NCI-H1436 treated with DMSO at 0.1 percent for 48 hours (cell line): ENCODE results near the gene LSAMP.
A peak's percentile ranks its signal among the peaks of the same experiment; 100 is the strongest.
"Not testable (repeated sequence)": the region's sequence is repeated elsewhere in the genome, so short reads cannot be mapped to it uniquely, and the experiment has no call there.

Source experiments
- DNase-seq: peaks from one replicate; lab custom pipeline; 2025; lab: John Stamatoyannopoulos, UW

The LSAMP gene

DNA sequence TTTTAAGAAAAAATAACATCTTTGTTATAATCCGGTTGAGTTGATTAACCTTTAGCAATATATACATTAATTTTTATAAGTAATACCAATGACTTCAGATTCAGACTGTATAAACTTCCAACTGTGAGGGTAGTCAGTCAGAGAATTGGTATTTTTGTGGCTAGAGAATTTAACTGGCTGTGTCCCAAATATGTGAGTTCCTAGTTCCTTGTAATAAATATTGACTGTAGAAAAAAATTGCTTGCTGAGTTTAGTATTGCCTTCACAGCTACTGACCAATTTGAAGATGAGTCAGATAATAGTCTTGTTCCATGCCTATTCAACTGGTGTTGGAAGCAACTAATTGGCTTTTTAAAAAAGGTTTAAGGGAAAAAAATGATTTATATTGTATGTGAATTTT is 611.2 kb downstream of the LSAMP start:
- no peak for DNase-seq

DNA sequence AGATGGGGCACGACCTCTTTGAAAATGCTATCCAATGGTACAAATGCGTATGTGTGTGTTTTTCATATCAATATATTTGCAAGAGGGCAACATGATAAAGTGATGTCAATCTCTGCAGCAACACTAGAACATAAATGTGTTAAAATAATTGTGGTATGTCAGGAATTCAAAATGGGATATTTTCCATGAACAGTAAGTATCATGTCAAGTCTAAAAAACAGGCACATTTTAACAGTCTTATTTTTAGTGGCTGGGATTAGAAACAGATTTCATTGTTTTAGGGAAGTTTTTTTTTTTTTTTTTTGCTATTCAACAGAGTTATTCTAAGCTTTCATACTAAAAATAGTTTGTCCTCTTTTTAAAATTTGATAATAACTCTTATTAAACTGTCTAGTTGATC is 612.2 kb downstream of the LSAMP start:
- DNase-seq, result no peak

DNA sequence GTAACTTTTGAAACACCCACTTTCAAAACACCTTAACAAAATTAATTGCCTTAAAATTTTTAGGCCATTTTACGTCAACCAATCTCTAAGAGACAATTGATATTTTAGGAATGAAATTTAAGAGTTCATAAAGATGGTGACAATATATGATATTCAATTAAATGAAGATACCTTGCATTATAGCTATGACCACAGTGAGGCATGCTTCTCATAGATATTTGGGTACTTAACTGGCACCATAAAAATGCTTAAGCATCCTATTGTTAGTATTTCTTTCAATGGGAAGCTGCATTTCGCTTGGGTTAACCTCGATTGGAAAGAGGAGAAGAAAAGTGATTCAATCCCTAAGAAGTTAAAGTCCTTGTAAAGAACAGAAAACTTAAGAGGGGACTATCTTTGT is 613.0 kb downstream of the LSAMP start:
- DNase-seq, result no peak

DNA sequence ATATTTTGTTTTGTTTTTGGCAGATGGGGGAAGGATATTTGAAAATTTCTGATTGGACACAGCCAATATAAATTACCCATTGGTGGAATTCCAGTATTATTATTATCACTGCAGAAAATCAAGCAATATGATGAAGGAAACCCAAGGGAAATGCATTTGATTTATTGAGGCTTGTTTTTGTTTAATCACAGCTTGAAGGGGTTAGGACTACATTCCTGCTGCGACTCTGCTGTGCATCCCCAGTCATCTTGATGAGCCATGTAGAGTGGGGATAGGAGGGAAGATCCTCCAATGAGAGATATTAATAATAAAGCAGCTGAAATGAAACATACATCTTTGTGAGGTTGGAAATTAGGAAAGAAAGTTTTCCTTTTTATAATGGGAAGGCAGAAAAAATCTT is 613.4 kb downstream of the LSAMP start:
- DNase-seq, result no peak

DNA sequence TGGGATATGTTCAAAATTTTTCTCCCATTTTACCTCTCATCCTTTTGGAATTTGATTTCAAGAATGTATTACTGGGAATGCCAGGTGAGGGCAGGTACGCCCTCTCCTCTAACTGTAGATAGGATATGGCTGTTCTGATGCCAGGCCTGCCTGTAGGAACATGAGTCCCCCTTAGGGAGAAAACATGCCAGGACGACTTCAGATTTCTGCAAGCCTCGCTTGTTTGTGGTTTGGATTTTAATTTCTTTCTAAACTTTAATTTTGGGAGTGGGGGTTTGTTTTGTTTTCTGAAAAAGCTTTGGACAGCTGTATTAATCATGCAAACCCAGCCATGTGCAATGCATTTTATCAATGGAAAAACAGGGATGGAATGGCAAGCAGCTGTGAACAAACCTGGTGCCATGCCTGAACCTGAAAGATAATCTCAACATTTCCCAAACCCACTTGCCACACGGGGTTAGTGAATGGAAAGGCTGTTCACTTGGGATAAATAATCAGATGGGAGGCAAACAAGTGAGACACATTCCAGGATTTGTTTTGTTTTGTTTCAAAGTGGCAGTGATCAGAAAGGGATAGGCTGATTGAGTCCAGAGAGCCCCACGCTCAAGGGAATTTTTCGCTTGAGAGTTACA is 614.4 kb downstream of the LSAMP start:
- no peak for DNase-seq

DNA sequence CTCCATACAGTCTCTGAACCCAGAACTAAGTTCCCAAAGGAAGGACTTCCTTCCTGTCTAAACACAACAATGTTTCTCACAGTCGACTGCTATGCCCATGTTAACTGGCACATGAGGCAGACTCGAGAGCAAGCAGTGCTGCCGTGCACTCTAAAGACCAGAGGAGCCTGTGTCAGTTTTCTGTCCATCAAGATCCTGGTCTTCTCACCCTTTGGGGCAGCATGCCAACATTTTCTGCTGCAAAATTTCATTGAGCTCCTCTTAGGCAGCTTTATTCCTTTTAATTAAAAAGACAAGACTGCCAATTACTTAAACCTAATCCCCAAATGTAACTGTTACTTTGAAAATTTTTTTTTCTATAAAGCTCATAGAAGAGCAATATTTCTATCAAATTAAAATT is 616.9 kb downstream of the LSAMP start:
- DNase-seq, result no peak

DNA sequence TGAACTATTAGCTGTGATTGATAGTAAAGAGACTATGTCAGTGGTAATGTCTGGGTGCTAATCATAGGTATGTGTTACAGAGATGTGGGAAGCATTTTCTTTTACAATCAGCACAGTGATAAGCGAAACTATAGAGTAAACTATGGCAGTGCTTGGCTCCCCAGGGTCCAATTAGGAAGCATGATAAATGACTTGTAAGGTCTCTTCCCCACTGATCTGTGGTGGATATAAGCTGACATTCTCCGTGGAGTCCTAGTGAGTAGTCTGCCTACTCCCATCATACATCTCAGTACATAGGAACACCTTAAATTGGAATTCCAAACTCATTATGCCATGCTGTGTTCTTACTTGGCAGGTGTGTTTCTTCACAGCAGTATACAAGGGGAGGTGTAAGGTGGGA is 617.8 kb downstream of the LSAMP start:
- no peak for DNase-seq

DNA sequence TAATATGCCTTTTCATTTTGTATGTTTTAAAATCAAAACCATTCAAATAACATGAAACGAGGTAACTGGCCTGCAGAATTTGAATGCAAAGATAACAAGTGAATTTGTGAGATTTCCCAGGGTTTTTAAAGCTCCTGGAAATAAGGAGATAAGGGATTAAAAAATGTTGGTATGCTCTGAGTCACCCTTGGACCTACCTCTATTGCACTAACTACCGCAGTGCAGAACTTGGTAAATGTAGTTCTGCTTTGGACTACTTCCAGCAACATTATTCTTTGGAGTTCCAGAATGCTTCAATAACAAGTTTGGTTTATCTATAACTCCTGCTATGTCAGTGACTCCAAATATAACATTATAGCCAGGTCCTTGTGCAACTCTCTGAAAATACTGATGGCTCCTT is 620.2 kb downstream of the LSAMP start:
- DNase-seq, result no peak

DNA sequence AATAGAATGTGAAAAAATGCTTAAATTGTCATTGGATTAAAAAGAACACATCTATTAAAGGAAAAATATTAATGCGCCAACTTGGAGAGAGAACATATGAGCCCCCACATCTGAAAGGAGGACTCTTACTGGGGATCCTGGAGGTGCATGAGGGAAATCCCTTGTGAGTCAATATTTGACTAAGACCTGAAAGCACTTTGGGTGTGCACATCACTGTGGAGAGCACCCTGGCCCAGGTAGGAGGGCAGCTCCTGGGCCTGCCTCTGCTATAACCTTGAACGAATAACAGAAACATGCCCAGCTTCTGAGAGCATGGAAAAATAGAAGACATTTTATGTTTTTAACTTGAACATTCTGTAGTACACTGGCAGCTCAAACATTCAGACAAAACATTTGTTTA is 622.2 kb downstream of the LSAMP start:
- no peak for DNase-seq

DNA sequence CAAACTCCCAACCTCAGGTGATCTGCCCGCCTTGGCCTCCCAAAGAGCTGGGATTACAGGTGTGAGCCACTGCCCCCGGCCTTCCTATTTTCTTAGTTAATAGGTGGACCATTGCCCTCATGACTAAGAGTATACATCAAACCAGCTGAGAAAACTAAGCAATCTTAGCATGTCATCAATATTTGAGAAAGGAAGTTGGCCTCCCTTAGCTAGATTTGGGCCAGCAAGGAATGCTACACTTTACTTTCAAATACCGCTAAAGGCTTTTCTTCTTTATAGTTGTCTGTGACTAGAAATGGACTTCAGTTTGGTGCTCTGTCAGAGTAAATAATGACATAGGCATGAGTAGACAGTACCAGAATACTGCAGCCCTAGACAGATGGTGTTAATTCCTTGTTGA is 622.7 kb downstream of the LSAMP start:
- DNase-seq, result no peak

DNA sequence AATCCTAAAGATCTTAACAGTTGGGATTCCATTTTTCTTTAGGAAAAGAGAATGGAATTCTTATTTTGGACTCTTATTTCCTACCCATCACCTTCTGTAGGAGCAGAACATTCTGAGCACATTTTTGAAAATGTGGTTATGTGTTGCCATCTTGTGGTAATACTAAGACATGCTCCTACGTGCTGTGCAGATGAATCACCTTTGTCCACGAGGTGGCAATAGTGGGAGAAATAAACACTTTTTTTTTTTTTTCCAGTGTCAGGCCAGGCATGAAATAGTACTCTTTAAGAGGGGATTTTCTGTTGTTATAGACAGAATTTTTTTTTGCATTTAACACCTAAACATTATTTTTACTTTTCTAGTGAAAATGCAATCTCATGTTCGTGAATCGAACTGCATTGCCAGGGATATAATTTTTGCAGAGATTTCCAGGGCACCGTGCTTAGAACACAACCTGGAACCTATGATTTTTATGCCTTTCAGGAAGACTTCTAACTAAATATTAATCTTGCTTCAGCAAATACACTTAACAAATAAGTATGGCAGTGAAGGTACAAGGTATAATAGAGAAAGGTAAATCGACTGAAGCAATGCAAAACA is 625.4 kb downstream of the LSAMP start:
- DNase-seq, result peak; percentile 54

DNA sequence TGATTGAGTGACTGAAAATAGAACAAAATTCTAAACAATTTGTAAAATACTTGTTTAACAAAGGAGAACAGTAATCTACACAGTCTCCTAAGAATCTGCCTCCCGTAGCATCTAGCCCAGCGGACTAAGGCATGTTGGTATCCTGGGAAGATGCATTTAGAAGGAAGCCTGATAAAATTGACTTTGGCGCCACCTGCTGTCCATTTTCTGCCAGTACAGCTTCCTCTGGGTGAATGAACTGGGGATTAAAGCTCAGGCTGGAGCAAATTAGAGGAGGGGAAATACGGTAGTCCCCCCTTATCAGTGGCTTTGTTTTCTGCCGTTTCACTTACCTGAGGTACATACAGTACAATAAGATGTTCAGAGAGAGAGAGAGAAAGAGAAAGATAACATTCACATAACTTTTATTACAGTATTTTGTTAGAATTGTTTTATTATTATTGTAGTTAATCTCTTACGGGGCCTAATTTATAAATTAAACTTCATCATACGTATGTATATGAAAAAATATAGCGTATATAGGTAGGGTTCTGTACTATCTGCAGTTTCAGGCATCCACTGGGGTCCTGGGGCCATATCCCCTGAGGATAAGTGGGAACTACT is 630.4 kb downstream of the LSAMP start:
- DNase-seq, result no peak

DNA sequence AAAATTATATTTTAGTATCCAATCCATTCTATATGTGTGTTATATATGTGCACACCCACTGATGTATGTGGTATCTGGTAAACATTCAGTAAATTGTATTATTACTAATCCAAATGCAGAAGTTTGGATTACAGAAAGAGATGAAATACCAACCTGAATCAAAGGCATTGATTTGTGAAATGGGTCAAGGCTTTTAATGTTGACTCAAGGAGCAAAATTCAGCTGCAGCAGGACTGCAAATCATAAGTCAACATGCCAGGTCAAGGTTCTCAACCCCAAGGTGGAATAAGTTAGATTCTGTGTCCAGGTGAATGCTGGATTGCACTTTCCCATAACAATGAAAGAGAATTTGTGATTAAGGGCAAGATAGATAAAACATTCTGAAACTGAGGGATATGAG is 631.3 kb downstream of the LSAMP start:
- no peak for DNase-seq

DNA sequence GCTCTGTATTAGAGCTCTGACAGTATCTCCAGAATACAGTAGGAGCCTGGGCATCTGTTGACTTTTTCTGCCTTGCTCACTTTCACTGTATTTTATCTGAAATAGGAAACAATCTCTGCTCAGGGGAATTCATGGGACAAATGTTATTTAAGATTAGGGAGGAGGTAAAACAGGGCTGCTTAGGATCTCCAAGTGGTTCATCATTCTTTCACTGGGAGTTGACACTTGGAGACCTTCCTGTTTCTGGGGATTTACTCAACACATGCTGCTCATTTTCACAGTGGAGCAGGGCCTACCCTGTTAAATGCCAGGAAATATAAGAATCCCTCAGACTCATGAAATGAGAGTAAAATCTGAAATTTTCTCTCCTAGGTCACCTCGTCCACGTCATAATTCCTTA is 636.5 kb downstream of the LSAMP start:
- no peak for DNase-seq

DNA sequence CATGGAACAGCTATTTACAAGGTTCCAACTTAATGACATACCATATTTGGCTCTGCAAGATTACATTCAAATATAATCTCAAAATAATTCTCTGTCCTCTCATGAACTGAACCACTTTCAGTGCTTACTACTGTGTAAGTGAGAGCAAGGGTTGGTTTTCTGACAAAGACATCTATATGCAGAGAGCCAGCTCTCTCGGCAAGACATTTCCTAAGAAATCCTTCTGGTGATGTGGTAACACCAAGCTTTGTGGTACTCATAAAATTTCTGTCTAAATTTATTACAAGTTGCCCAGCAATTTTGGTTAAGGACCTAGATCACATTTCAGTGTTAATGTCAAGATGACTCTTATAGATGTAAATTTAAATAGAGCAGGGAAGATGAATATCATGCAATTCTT is 637.0 kb downstream of the LSAMP start:
- DNase-seq, result no peak

DNA sequence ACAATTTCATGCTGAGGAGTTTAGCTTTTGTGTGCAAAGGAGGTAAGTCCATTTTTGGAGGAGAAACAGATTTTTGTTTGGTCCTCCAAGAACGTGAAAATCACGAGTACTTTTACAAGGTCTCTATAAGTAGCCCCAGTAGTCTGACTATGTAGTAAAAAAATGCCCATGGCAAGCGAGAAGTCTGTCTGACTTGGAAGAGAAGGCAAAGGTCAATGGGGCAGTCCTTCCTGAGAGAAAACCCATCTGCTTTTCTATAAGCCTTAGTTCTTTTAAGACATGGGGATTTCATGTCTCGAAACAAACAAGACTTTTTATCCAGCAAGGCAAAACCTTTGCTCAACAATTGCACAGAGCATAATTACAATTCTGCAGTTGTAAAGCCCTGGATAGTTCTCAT is 638.8 kb downstream of the LSAMP start:
- no peak for DNase-seq

DNA sequence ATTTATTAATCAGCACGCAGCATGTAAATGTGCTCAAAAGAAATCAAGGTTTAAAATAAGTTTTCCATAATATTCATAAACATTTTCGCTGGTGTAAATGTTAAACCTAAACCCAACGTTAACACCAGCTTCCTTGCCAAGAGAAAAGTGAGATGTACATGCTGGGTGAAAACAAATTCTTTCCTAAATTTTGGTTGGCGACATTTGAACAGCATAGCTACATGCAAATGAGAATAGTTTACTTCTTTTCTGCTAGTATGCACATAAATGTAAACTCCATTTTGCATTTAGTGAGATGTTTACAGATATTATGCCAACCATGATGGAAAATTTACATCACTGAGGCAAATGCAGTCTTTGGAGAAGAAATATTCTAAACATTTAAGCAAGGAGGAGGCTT is 639.8 kb downstream of the LSAMP start:
- DNase-seq, result no peak

DNA sequence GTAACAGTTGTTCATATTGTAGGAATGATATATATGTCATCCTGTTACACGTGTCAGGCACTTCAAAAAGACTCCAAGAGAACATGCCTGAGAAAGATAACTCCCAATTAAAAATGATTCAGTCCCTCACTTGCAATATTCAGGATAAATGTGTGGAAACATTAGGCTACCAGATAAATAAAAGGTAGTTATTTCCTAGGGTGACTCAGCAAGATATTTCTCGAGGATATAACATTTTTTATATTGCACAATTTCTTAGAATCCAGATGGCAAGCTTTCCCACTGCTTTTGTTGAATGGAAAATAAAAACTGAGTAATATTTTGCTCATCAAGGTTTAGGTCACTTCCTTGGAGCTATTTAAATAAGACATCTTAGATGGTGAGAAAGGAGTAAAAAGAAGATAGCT is 640.6 kb downstream of the LSAMP start:
- no peak for DNase-seq

DNA sequence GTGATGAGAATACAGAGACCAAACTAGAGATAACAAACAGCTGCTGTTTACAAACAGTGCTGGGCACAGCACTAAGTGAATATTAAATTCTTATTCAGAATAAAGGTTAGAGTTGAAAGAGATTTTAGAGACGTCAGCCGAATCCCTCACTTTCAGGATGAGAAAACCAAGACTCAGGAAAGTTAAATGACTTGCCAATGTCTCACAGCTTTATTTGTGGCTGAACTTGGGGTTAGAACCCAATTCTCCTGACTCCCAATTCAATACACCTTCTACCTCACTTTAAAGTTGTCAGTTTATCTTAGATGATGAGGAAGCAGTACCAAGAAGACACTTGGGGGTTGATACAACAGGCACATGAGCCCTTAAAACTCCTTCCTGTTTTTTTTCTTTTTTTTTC is 641.1 kb downstream of the LSAMP start:
- no peak for DNase-seq

DNA sequence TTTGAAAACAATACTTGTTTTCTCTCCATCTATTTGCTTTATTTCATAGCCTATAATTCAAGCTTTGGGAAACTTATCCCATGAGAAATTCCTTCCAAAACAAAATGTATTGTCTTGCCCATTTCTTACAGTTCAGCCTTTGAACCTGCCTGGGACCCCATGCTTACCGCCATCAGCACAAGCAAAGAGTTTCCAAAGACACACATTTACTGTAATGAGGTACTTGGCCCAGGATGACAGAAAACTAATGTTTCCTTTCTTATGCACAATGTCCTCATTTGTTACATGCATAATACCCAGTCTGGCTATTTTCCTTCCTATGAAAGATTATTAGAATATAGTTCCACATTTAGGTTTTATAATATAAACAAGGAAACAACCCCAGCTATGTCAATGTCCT is 641.6 kb downstream of the LSAMP start:
- no peak for DNase-seq

DNA sequence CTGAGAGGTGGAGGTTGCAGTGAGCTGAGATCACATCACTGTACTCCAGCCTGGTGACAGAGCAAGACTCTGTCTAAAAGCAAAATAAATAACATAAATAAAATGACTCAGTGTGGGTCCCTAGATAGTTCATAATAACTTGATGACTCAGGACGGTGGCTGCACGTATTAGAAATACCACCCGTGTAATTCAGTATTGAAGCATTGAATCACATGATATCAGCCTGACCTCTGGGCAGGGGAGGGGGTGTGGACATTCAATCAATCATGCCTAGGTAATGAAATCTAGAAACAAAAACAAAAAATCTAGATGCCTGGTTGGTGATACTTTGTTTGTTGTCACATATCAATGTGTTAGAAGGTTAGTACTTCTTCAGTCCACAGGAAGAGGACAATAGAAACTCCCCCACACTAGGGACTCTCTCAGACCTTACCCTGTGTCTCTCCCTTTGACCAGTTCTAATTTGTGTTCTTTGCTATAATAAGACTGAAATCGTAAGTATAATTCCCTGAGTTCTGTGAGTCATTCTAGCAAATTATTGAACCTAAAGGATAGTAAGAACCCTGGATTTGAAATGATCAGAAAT is 644.7 kb downstream of the LSAMP start:
- DNase-seq, result no peak

DNA sequence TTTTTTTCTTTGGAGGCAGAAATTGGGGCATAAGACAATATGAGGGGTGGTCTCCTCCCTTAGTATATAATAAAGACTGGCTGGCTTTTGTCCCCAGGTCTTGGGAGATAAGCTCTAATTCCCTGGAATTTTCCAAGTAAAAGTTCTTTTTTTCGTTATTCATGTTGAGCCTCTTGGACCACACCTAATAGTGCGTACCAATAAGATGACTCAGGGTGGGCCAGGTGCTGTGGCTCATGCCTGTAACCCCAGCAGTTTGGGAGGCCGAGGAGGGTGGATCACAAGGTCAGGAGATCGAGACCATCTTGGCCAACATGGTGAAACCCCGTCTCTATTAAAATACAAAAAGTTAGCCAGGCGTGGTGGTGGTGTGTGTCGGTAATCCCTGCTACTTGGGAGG is 645.2 kb downstream of the LSAMP start:
- DNase-seq, result not testable (repeated sequence)

DNA sequence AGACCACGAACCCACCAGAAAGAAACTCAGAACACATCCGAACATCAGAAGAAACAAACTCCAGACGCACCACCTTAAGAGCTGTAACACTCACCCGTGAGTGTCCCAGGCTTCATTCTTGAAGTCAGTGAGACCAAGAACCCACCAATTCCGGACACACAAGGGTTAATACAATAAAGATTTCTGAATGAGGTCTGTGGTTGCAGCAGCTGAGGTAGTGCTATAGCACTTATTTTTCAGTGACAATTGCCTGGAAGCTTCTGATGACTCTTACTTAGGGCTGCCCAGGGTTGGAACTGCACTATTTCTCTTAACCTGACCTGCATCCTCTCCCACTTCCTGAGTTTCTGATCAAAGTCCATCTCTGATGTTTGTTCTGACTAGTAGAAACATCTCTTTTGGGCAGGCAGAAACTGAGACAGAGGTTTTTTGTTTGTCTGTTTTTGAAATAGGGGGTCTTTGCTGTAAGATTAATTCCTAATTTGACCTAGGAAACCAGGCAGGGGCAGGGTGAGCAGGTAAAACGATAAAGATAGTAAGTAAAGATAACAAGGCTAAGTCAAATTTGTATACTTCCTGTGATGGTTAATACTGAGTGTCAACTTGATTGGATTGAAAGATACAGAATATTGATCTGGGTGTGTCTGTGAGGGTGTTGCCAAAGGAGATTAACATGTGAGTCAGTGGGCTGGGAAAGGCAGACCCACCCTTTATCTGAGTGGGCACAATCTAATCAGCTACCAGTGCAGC is 652.9 kb downstream of the LSAMP start:
- DNase-seq, result no peak
